NCI-H226 (cell line): Measurements from ENCODE around the gene NASP.
A peak's percentile ranks its signal among the peaks of the same experiment; 100 is the strongest.

Source experiments
- DNase-seq: peaks from one replicate; pipeline ENCODE4 v3.0.0-alpha.2; 2015

The NASP gene, protein sequence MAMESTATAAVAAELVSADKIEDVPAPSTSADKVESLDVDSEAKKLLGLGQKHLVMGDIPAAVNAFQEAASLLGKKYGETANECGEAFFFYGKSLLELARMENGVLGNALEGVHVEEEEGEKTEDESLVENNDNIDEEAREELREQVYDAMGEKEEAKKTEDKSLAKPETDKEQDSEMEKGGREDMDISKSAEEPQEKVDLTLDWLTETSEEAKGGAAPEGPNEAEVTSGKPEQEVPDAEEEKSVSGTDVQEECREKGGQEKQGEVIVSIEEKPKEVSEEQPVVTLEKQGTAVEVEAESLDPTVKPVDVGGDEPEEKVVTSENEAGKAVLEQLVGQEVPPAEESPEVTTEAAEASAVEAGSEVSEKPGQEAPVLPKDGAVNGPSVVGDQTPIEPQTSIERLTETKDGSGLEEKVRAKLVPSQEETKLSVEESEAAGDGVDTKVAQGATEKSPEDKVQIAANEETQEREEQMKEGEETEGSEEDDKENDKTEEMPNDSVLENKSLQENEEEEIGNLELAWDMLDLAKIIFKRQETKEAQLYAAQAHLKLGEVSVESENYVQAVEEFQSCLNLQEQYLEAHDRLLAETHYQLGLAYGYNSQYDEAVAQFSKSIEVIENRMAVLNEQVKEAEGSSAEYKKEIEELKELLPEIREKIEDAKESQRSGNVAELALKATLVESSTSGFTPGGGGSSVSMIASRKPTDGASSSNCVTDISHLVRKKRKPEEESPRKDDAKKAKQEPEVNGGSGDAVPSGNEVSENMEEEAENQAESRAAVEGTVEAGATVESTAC

DNA sequence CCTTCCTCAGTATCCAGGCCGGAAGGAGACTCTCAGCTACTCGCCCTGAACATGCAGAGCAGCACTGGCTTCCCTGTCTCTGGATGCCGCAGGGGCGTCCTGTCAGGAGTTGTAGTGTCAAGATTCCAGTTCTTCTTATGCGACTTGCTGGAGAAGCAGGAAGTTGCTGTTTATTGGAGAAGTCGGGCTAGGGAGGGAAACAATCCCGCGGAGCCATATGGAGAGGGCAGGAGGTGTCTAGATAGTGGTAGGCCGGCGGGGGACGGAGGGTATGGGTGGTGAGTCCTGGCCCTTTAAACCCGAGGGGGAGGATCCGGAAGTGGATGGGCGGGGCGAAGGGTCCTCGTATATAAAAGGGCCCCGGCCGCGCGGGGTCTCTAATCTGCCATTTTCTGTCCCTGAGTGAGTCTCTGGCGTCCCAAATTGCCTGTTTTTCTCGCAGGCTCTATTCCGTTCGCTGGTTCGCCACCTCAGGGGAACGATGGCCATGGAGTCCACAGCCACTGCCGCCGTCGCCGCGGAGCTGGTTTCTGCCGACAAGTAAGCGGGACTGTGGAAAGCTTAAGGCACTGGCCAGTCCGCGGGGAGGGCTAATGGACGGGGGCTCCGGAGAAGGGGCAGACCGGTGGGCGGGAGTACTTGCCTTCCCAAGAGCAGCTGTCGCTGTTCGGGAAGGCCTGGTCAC lies at the start of gene NASP:
Gene NASP, plus strand, starts transcription at position 376 of the 685 bp plus-strand sequence. Its CDS starts 106 bp downstream, at position 482.
- peak; percentile 79 for DNase-seq

DNA sequence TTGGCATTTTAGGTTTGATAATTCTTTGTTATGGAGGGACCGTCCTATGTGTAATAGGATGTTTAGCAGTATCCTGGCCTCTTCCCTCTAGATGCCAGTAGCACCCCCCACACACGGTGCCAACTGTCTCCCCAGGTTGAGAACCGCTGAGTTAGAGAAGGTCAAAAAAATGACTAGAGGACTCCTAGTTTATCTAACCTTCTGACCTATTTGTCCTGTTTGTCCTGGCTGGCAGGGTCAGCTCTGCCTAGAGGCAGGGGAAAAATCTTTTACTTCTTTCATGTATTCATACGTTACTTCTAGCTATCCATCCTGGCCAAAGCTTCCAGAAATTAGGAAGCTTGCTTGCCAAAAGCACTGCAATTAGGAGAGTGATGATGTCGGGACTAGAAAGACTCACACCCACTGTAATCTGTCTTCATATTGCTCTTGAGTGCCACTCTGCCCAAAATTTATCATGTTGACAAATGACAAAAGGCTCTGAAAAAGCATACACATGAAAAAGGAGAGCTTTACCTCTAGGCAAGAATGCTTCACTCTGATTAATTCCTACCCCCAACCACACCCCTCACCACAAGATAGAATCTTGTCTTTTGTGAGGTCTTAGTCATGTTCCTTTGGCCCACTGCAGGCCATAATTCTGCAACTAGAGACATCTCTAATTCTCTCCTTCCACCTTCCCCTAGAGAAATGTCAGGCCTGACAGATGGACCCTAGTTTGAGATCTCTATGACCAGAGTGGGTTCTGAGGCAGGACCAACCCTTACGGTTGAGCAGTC lies 47.7 kb upstream of the NASP start:
- no peak for DNase-seq

DNA sequence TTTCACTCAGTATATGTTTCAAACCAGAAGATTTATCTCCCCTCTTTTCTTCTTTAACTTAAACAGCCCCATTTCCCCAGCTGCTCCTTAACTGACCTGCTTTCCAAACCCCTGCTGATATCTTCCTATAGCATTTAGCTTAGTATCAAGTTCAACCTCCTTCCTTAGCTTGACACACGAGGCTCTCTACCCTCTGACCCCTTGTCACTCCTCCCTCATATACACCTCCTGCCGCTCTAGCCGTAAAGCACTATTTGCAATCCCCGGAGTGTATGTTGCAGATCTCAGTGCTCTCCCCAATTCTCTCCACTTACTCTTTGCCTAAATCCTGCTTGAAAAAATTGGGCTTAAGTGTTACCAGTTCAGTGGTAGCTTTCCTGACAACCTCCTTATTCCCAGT lies 47.0 kb upstream of the NASP start:
- DNase-seq, result no peak

DNA sequence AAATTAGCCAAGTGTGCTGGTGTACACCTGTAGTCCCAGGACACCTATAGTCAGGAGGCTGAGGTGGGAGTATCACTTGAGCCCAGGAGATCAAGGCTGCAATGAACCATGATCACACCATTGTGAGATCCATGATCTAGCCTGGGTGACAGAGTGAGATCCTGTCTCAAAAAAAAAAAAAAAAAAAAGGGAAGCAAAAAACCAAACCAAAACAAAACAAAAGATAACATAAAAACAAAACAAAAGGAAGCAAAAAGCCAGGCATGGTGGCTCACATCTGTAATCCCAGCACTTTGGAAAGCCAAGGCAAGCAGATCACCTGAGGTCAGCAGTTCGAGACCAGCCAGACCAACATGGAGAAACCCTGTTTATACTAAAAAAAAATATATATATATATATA lies 42.6 kb upstream of the NASP start:
- no peak for DNase-seq

DNA sequence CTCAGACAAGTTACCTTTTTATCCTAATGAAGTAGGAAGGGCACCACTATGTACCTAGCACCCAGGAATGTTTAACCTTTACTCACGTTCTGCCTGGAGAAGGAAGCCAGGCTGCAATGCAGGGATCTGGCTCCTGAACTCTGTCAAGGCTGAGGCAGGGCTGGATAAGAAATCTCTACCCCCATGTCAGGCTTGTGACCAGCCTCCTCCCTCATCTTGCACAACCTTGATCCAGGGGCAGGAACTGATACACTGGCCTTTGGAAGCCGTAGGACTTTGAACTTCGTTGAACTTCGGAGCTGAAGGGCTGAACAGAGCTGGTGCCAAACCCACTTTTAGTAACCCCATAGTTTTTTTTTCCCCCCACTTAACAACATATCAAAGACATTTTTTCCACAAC lies 41.2 kb upstream of the NASP start:
- peak; percentile 39 for DNase-seq

DNA sequence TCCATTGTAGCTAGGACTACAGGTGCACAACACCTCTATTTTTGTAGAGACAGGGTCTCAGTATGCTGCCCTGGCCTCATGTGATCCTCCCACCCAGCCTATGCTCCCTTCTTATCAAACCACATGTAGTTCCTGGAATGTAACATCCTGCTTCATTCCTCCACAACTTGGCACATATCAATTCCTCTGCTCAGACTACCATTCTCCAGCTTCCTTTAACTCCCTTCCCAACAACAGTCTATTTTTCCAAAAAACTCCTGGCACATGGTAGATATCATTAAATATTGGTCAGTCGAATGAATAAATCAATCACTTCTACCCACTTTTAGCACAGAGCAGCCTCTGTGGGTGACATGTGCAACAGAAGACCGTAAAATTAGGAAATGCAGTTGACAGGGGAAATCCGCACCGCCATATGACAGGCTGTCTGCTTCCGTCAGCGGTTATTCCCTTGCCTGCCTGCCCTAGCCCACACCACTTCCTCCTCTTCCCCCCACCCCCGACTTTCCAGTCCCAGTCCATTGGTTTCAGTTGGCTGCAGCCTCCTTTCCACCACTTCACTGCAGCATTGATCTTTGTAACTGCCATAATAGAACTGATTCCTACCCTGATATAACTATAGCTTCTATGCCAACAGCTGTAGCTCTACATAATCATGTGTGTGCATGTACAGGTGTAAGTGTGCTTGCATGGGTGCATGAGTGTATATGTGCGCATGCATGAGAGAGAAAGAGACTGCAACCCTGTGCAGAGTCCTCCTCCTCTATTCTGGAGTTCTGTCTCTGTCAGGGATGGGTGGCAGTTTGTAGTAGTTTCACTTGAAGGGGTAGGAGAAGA lies 40.0 kb upstream of the NASP start:
- peak; percentile 66 for DNase-seq

DNA sequence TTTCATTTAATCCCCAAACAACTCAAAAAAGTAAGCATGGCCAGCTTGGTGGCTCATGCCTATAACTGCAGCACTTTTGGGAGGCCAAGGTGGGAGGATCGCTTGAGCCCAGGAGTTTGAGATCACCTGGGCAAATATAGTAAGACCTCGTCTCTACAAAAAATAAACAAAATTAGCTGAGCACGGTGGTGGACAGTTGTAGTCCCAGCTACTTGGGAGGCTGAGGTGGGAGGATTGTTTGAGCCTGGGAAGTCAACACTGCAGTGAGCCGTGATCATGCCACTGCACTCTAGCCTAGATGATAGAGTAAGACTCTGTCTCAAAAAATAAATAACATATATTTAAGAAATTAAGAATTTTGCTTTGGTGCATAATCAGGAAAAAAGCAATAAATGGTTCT lies 39.3 kb upstream of the NASP start:
- DNase-seq, result no peak

DNA sequence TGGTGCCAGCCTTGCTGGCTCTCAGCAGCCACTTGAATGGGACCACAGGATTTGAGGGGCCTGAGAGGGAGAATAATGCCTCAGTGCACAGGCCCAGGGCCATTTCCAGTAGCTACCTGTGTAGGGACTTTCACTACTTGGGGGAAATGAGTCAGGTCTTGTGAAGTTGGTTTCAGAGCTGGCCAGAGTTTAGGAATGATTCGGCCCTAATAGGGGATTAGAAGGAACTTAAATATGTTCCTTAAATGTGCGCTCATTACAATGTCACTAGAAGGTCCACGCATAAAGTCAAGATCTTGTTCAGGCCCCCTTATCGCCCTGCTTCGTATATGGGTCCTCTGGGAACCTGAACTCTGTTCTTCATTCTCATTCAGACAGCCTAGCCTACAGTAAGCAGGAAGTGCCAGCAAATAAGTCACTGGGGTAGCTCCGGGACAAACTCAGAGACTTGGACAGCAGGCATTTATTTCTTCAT lies 38.8 kb upstream of the NASP start:
- no peak for DNase-seq

DNA sequence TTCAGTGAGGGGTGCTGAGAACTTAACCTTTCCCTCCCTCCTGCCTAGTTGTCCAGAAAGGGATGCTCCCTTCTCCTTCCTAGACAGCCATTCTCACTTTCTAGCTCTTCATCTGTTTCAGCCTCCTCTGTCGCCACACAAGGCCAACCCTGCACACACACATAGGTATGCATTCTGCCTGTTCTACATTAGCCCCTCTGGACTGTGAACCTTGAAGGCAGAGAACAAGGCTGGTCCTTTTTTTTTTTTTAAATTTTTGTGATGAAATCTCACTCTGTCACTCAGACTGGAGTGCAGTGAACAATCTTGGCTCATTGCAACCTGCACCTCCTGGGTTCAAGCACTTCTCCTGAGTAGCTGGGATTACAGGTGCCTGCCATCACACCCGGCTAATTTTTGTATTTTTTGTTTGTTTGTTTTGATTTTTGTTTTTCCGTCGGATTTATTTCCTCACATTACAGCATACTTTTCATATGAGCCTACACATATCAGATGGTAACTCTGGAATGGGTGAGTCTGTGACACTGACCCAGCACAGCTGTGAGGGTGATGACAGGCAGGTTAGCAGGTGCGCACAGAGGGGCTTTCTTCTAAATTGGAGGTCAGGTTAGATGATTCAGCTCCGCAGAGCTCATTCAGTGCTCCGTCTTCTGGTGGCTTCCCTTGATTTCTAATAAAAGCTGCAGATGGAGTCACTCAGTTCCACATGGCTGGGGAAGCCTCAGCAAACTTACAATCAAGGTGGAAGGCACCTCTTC lies 38.1 kb upstream of the NASP start:
- no peak for DNase-seq

DNA sequence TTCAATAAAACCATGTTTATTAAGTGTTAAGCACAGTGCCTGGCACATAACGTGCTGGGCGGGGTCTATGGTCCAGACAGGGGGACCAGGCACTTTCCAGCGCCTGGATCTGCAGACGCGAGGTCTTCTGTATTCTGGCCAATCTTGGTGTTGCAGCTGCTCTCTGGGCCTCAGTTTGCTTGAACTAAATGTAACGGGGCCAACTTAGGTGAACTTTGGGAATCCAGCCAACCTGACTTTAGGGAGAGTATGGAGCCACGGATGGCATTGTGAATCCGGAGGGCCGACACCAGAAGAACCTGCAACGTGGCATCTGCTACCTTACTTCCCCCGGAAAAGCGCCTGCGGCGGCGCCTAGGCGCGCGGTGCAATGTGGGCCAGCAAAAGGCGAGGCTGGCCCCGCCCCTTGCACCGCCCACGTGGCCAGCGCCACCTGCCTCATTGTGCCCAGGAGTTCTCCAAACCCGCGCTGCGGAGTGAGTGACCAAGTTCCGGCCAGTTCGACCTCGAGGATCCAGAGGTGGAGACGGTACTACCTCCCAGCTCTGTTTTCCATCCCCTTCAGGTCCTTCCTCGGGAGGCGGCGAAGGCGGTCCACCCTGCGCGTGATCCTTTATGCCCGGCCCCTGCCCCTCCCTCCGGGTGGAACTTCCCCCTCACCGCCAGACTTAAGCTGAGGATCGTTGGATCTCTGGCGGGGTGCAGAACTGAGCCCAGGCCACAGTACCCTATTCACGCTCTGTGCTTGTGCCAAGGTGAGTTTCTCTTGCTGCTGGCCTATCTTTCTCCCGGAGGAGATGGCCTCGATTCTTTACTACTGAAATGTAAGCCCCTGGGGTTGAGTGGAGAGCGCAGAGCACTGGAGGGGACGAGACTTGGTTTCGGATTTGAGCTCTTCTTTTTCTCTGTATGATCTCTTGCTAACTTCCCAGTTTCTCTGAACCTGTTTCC lies 33.2 kb upstream of the NASP start, which contains the start of gene AKR1A1:
Gene AKR1A1, plus strand, starts transcription at position 426 of the 951 bp plus-strand sequence. CDS start 10,969 bp downstream, outside the sequence.
- peak; percentile 89 for DNase-seq

DNA sequence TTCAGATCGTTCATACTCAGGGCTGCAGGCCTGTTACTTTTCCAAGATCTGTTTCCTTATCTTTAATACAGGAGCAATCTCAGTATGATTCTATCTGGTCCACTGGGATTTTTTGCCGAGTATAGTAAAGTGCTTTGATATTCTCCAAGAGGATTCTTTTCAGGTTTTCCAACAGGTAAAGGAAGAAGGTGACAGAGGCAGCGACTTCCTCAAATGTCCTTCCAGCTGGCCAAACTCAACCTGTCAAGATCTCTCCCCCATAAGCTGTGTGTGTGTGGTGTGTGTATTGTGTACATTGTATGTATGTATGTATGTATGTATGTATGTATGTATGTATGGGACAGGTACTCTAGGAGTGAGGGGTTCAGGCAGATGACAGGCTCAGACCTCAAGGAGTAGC lies 32.2 kb upstream of the NASP start:
- no peak for DNase-seq

DNA sequence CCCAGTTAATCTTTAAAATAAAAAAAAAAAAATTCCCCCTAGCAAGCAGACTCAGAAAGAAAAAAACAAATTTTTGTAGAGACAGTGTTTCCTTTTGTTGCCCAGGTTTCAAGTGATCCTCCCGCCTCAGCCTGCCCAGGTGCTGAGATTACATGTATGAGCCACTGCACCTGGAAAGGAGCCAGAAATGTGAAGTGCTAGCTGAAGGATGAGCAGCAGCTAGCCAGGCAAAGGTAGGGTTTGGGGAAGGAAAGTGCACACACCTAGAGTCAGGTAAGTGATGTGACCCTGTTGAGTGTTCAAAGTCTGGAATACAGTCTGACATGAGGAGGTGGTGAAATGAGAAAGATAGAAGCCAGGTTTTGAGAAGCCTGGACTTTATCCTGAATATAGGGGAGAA lies 31.5 kb upstream of the NASP start:
- DNase-seq, result no peak

DNA sequence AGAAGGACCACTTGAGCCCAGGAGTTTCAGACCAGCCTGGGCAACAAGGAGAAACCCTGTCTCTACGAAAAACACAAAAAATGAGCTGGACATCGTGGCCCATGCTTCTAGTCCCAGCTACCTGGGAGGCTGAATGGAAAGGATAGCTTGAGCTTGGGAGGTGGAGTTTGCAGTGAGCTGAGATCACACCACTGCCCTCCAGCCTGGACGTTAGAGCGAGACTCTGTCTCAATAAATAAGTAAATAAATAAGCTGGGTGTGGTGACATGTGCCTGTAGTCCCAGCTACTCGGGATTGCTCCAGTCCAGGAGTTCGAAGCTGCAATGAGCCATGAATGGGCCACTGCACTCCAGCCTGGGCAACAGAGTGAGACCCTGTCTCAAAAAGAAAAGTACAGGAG lies 29.6 kb upstream of the NASP start:
- no peak for DNase-seq

DNA sequence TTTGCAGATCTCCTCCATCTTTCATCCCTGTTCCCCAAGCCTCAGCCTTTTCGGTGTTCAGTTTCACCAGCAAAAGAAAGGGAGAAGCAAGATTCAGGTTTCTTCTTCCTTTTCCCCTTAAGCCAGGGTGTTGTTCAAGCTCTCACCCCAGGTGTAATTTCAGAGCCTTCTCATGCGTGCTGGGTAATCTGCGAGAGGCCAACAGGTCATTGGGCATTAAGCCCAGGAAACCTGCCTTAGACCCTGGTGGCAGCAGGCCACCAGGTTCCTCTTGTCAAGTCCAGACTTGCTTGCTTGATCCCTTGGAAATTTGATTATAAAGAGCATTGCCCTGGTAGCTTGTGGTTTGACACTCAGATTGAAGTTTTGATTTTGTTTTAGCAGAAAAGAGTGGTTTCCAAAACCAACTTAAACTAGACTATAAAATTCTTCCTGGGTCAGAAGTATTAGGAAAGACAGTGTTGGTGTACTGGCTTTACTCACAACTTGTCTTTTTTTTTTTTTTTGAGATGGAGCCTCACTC lies 26.4 kb upstream of the NASP start:
- DNase-seq, result no peak

DNA sequence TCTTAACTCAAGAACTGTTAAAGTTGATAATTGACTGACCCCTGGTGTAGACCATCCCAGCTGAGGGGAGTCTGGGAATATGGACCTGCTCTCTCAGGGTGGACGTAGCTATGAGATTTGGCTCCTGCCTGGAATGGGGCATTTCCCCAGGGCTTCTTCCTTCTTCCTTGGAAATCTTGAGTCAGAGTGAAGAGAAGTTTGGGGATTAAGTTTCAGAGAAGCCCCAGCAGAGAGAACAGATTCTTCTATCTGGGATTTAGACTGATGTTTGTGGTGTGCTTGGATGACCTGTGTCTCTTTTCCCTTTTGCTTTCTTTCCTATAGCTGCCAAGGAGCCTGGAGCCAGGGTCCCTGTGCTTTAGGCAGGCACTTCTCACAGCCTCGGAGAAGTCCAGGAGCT lies 20.0 kb upstream of the NASP start:
- no peak for DNase-seq

DNA sequence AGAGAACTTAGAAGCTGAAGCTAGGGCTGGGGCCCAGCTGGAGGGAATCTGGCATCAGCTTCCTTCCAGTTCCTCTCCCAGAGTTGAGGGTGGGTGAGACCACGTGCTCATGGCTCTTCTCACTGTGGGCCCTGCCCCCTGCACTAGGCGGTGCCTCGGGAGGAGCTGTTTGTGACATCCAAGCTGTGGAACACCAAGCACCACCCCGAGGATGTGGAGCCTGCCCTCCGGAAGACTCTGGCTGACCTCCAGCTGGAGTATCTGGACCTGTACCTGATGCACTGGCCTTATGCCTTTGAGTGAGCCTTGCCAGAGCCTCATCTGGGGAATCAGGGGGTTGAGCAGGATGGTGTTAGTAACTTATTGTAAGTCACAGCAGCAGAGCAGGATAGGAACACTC lies 17.1 kb upstream of the NASP start:
- no peak for DNase-seq

DNA sequence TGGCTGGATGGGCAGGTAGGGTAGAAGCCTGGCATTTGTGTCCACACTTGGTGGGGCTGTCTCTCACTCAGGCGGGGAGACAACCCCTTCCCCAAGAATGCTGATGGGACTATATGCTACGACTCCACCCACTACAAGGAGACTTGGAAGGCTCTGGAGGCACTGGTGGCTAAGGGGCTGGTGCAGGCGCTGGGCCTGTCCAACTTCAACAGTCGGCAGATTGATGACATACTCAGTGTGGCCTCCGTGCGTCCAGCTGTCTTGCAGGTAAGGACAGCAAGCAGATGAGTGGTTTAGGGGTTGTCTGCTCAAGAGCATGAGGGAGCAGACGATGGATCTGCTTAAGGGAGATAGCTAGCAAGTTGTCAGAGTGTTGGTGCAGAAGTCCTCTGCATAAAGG lies 15.9 kb upstream of the NASP start:
- no peak for DNase-seq

DNA sequence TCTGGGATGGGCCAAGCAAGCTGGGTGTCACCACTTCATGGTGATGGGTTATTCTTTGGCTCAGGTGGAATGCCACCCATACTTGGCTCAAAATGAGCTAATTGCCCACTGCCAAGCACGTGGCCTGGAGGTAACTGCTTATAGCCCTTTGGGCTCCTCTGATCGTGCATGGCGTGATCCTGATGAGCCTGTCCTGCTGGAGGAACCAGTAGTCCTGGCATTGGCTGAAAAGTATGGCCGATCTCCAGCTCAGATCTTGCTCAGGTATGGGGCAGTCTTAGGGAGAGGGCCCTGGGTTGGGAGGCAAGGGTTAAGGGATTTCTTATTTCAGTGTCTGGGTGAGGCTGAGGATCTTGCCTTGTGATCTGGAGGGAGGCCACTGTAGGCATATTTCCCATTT lies 15.4 kb upstream of the NASP start:
- no peak for DNase-seq

DNA sequence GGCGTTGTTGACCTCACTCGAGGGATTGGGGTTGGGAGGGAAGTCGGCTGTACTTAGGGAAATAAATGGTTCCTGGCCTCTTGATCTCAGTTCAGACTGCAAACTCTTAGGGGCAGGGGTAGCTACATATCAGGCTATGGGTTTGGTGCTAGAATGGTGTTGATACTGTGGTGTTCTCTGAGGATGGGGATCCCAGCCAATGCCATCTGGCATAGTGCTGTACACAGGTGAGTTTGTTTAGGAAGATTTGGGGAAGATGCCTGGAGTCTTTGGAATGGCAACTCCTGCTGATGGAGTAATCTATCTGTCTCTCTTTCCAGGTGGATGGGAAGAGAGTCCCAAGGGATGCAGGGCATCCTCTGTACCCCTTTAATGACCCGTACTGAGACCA lies 14.3 kb upstream of the NASP start:
- DNase-seq, result no peak
